IPS DF 6.9 (cell line): ENCODE measurements around the gene VILL.
"Not testable (repeated sequence)": the region's sequence is repeated elsewhere in the genome, so short reads cannot be mapped to it uniquely, and the experiment has no call there.

Experiments used
- DNase-seq: peaks from one replicate; pipeline ENCODE4 v3.0.0-alpha.2; 2013; ENCODE audit warnings: low read depth, low spot score
- H3K27ac ChIP-seq: one replicate; pipeline ENCODE4 v1.5.1; 2013; ENCODE audit warnings: low read length, control low read depth
- H3K27me3 ChIP-seq: 2 replicates; pipeline ENCODE4 v1.6.1; 2013; ENCODE audit warnings: mild to moderate bottlenecking, low read length; ENCODE audit not compliant: control insufficient read depth, insufficient read depth
- H3K36me3 ChIP-seq: 2 replicates; pipeline ENCODE4 v1.6.1; 2013; ENCODE audit warnings: low read length; ENCODE audit not compliant: control insufficient read depth, insufficient read depth
- H3K4me1 ChIP-seq: 2 replicates; pipeline ENCODE4 v1.6.1; 2013; ENCODE audit warnings: low read length; ENCODE audit not compliant: control insufficient read depth, insufficient read depth
- H3K4me3 ChIP-seq: 2 replicates; pipeline ENCODE4 v1.5.1; 2013; ENCODE audit warnings: mild to moderate bottlenecking, low read length
- H3K9me3 ChIP-seq: 2 replicates; pipeline ENCODE4 v1.6.1; 2013; ENCODE audit warnings: low read length, inconsistent platforms; ENCODE audit not compliant: control insufficient read depth, insufficient read depth
- WGBS: extraction: QIAGEN DNeasy Blood & Tissue Kit; methylation state at CpG from one replicate; pipeline ENCODE4 v1.1.7; 2013; ENCODE audit warnings: mixed read lengths, missing lambda C conversion rate; ENCODE audit not compliant: insufficient read length, insufficient coverage; 5-methylcytosine and 5-hydroxymethylcytosine counted together

The VILL gene

DNA sequence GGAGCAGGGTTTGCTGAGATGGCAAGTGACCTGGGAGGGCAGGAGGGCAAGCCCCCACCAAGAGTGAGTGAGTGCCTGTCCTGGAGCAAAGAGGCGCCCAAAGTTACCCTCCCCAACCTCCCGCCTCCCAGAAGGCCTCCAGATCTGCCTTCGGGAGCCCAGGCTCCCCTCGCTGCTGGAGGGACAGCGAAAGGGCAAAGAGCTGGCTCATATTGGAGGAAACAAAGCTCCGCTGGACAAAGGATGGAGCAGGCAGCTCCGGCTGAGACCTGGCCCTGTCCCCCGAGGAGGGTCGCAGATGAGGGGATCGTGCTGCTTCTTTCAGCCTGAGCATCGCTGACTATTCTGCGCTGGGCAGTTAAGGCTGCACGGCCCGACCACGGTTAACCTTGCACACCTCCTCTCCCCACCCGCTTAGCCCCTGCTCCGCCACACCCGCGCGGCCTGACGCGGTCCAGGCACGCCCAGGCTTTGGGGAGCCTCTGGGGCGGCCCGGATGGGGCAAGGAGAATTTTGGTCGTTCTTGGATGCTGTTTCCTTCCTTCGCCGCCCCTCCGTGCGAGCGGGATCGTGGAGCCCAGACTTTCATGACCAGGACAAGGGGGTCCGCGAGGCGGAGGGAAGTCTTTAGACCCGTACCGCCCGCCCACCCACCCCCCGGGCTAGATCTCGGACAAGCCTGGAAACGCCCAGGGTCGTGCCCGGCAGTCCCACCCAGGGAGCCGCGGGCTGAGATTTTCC, 38.2 kb downstream of the VILL start:
- WGBS = no CpG with 5 or more reads among the region's 45 CpGs
- Histone ChIP-seq H3K27me3 (peaks cover 20% of the 10 kb centered on the region; the same call in 1 of the 2 replicates), H3K36me3 (no peaks in the 10 kb centered on the region), H3K9me3 (no peaks in the 10 kb centered on the region), H3K4me1 (peaks cover 5% of the 10 kb centered on the region; the same call in 1 of the 2 replicates), H3K27ac (no peak overlapping the region), H3K4me3 (peak overlapping the region; percentile 60)
- no peak for DNase-seq

DNA sequence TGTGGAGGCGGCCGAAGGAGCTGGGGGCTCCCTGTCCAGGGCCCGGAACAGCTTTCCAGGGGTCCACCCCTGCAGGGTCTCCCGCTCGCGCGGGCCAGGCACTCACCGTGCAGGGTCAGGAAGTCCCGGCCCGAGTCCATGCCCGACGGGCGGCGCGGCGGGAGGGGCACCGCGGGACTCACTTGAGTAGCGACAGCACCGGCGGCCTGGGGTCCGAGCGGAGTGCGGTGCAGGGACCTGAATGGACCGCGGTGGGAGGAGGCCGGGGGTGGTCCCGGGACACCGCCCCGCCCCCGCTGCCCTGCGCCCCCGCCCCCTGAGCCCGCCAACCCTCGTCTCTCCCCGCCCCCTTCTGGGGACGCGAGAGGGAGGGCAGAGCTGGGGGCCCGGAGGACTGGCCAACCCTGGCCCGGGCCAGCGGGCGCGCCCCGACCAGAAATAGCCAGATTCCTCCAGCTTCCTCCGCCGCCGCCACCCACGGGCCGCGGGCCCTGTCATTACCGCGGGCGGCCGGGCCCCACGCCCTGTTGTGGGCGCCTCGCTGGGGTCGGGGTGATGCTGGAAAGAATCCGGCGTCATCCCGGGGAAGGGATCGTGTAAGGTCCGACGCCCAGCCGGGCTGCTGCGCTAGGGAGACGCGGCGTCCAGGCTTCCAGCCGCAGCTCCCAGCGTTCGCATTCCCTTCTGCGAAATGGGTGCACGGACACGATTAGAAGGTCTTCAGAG, 39.0 kb downstream of the VILL start, which contains the start of gene PLCD1:
PLCD1 (minus strand) TSS at position 243 of the 726 bp plus-strand sequence; CDS start at position 140, 103 bp downstream.
- peak within 1 kb of the TSS; percentile 60 for H3K4me3 ChIP-seq
- DNase-seq = no peak
- no peak within 1 kb of the TSS for H3K27ac ChIP-seq
- no peaks in the 10 kb centered on the region for H3K9me3 ChIP-seq
- peaks cover 5% of the 10 kb centered on the region; the same call in 1 of the 2 replicates for H3K4me1 ChIP-seq
- H3K36me3 ChIP-seq = no peaks in the 10 kb centered on the region
- peaks cover 20% of the 10 kb centered on the region; the same call in 1 of the 2 replicates for H3K27me3 ChIP-seq
- no CpG with 5 or more reads among the region's 75 CpGs for WGBS

DNA sequence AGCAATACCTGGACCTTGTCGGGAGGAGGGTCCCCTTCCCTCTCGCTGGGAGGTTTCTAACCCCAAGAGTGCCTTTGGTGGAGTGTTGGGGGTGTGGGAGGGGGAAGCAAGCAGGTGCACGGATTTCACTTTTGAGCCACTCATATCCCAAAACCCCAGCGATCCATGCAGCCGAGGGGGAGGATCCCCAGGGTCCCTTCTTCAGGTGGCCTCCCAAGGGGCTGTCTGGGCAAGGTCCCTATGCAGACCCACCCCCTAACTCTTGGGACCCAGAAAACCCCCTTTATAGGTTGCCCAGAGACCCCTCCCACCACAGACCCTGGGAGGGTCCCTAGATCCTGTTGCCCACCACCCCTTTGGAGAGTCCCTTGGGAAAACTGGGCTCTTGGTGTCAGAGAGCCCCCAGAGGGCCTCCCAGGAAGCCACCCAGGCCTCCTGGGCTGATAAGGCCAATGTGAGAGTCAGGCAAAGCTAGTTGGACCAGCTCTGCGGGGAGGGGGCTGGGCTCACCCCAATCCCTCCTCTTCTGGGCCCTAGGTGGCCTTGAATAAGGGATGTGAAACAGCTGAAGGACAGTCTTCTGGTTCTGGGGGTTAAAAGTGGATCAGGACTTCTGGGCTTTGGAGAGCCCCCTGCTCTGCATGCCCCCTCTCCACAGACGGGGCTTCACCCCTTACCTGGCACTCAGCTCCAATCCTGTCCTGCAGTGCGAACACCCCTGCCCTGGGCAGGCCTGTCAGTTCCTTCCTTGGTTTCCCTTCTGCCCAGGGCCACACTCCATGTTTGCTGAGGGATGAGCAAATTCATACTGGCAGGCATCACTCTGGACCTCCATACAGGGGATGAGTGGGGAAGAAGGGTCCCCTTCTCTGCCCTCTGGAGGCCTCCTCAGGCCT, 39.8 kb downstream of the VILL start:
- no peak for DNase-seq
- H3K36me3 ChIP-seq = no peaks in the 10 kb centered on the region
- no CpG with 5 or more reads among the region's 8 CpGs for WGBS
- peaks cover 20% of the 10 kb centered on the region; the same call in 1 of the 2 replicates for H3K27me3 ChIP-seq
- H3K27ac ChIP-seq = no peak overlapping the region
- no peaks in the 10 kb centered on the region for H3K9me3 ChIP-seq
- peak overlapping the region; percentile 60; the same call in 1 of the 2 replicates for H3K4me3 ChIP-seq
- peaks cover 5% of the 10 kb centered on the region; the same call in 1 of the 2 replicates for H3K4me1 ChIP-seq

DNA sequence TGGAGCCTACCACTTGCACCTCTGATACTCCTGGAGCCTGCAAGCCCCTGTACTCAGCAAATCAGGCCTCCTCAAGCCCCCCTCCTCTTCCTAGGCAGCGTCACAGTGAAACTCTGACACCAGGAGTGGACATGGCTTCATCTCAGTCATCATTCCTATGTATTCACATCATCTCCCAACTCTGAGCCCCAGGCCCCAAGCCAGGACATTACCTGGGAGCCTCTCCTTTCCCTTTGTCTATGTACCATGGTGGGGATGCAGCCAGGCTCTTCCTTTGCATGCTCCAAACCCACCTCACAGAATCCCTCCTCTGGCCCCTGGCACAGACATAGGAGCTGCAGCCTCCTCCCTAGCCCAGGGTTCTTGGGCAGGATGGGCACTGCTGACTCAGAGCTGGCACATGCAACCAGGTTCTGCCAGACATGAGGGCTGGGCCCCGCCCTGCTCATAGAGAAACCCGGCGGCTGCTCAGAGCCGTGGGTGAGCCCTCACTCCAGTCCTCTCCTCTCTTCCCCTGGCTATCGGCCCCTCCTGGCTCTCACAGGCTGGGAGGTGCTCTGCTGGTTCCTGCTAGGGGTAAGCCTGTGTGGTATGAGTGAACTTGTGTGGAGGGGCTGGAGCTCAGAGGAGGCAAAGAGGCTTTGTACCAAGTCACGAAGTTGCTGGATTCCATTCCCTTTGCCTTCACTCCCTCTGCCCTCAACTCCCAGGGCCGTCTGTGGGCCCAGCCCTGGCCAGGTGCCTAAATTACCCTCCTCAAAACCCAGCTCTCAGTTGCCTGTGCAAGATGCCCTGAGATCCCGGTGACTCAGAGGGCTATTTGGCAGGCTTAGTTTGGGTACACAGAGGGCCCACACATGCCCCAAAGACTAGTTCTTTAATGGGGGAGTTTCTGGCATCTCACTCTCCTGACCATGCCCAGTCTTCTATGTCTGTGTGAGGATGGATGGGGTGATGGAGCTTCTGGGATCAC, 40.7 kb downstream of the VILL start:
- H3K27me3 ChIP-seq = peaks cover 20% of the 10 kb centered on the region; the same call in 1 of the 2 replicates
- H3K9me3 ChIP-seq = no peaks in the 10 kb centered on the region
- WGBS = no CpG with 5 or more reads among the region's 9 CpGs
- H3K36me3 ChIP-seq = no peaks in the 10 kb centered on the region
- no peak overlapping the region for H3K4me3 ChIP-seq
- no peak overlapping the region for H3K27ac ChIP-seq
- DNase-seq = no peak
- H3K4me1 ChIP-seq = peaks cover 5% of the 10 kb centered on the region; the same call in 1 of the 2 replicates

DNA sequence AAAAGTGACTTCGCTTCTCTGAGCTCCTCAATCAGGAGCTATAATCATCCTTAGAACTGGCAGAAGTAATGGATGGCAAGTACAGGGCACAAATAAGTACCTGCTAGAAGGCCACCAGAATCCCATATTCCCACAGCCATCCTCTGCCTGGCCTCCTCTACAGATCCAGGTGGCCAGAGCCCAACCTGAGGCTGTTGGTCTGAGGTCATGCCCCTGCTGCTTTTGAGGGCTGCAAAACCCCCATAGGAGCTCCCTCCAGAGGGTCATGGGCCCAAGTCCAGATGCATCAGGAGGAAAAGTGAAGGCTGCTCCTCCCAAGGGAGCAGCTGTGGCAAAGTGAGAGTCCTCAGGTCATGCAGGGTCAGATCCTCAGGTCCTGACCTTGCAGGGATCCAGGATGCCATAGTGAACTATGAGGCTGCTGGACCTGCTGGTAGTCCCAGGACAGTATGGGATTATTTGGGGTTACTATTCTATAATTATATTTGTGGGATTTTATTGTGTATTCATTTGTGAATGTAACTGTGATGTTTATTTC, 41.8 kb downstream of the VILL start:
- WGBS = no CpG with 5 or more reads among the region's 1 CpG
- no peak overlapping the region for H3K27ac ChIP-seq
- peaks cover 20% of the 10 kb centered on the region; the same call in 1 of the 2 replicates for H3K27me3 ChIP-seq
- no peaks in the 10 kb centered on the region for H3K36me3 ChIP-seq
- H3K4me3 ChIP-seq = no peak overlapping the region
- H3K4me1 ChIP-seq = peaks cover 9% of the 10 kb centered on the region
- no peak for DNase-seq
- no peaks in the 10 kb centered on the region for H3K9me3 ChIP-seq

DNA sequence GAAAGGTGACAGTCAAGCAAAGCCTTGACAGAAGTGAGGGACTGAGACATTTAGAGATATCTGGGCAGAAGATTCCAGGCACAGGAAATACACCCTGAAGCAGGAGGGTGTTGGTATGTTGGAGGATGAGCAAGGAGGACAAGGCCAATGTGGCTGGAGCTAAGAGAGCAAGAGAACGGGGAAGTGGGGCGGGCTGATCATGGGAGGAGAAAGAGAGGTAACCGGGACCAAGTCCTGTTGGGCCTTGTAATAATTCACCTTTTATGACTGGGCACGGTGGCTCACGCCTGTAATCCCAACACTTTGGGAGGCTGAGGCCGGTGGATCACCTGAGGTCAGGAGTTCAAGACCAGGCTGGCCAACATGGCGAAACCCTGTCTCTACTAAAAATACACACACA, 43.0 kb downstream of the VILL start:
- H3K27ac ChIP-seq, H3K36me3 ChIP-seq, DNase-seq, H3K4me1 ChIP-seq, H3K4me3 ChIP-seq, H3K9me3 ChIP-seq: not testable (repeated sequence)
- WGBS = no CpG with 5 or more reads among the region's 7 CpGs
- peaks cover 10% of the 10 kb centered on the region; the same call in 1 of the 2 replicates for H3K27me3 ChIP-seq

DNA sequence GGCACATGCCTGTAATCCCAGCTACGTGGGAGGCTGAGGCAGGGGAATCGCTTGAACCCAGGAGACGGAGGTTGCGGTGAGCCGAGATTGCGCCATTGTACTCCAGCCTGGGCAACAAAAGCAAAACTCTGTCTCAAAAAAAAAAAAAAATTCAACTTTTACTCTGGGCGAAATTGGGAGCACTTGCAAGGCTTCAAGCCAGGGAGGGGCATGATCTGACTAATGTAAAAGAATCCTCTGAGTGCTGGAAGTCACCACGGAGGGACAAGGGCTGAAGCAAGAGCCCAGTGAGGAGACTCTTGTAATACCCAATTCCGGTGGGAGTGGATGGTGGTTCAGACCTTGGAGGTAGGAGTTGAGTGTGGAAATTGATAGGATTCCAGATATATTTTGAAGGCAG, 43.7 kb downstream of the VILL start:
- H3K27ac ChIP-seq, H3K27me3 ChIP-seq, DNase-seq, H3K36me3 ChIP-seq, H3K4me3 ChIP-seq, H3K4me1 ChIP-seq, H3K9me3 ChIP-seq: not testable (repeated sequence)
- WGBS = no CpG with 5 or more reads among the region's 9 CpGs

DNA sequence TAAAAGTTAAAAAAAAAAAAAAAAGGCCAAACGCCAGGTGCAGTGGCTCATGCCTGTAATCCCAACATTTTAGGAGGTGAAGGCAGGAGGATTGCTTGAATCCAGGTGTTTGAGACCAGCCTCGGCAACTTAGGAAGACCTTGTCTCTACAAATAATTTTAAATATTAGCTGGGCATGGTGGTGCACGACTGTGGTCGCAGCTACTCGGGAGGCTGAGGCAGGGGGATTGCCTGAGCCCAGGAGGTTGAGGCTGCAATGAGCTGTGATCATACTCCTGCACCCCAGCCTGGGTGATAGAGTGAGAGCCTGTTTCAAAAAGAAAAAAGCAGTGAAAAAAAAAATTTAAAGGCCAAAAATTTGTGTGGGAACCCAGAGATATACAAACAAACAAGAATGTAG, 45.7 kb downstream of the VILL start:
- Histone ChIP-seq H3K36me3 (no peaks in the 10 kb centered on the region), H3K4me1 (peaks cover 7% of the 10 kb centered on the region), H3K27ac (no peak overlapping the region), H3K9me3 (no peaks in the 10 kb centered on the region), H3K27me3 (peaks cover 10% of the 10 kb centered on the region; the same call in 1 of the 2 replicates), H3K4me3 (no peak overlapping the region)
- no peak for DNase-seq
- WGBS = no CpG with 5 or more reads among the region's 5 CpGs

DNA sequence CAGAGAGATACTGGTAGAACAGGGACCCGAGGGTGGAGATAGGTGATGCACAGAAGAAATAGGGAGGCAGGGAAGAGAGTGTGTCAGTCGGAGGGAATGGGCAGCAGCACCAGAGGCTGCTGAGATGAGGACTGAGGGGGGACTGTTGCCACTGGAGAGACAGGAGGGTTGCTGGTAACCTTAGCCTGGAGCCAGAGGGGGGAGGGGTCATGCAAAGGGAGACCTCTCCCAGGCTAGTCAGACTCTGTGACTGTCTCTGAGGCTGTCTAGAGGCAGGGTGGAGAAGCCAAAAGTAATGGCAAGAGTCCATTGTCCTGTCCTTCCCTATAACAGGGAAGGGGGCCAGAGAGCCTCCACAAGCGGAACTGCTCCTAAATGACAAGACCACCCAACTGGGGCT, 46.3 kb downstream of the VILL start:
- Histone ChIP-seq H3K27ac (no peak overlapping the region), H3K27me3 (peaks cover 10% of the 10 kb centered on the region; the same call in 1 of the 2 replicates), H3K9me3 (no peaks in the 10 kb centered on the region), H3K4me1 (peaks cover 7% of the 10 kb centered on the region), H3K4me3 (no peak overlapping the region), H3K36me3 (no peaks in the 10 kb centered on the region)
- no peak for DNase-seq
- no CpG with 5 or more reads among the region's 3 CpGs for WGBS
